Activated B cell treated with CpG ODN at 0.5 μM for 24 hours (primary cell): ENCODE measurements around the gene TGFBR1. TPM values are rescaled to one million over a fixed set of nuclear protein-coding genes. Genes with fewer than 3 reads are reported as not detected.

ENCODE experiments used
- ATAC-seq: fragments of 200-7000 bp; cut with Tn5 transposase; one replicate; pipeline ENCODE4 v1.10.0; 2021; ENCODE audit warnings: low read depth, mild to moderate bottlenecking, moderate library complexity
- CTCF ChIA-PET: fragments of 350-600 bp; sonication (Branson Sonifier 250); formaldehyde crosslinking; loops from one replicate; lab custom pipeline; 2021; ENCODE audit warnings: antibody characterized with exemption; lab: Charles Lee
- POLR2A ChIA-PET: fragments of 350-600 bp; sonication (Branson Sonifier 250); formaldehyde crosslinking; loops from one replicate; lab custom pipeline; 2021; ENCODE audit warnings: antibody characterized with exemption; lab: Charles Lee
- DNase-seq: peaks from one replicate; pipeline ENCODE4 v3.0.0; 2022
- H3K27ac Mint-ChIP-seq: one replicate; pipeline ENCODE4 v1.8.0; 2020; ENCODE audit warnings: mixed read lengths
- H3K27me3 Mint-ChIP-seq: one replicate; pipeline ENCODE4 v1.8.0; 2021; ENCODE audit warnings: mixed read lengths
- H3K36me3 Mint-ChIP-seq: one replicate; pipeline ENCODE4 v1.8.0; 2021; ENCODE audit warnings: low read depth, mixed read lengths
- H3K4me1 Mint-ChIP-seq: one replicate; pipeline ENCODE4 v1.8.0; 2021; ENCODE audit warnings: mixed read lengths
- H3K4me3 Mint-ChIP-seq: one replicate; pipeline ENCODE4 v1.8.0; 2020; ENCODE audit warnings: mild to moderate bottlenecking, mixed read lengths
- H3K9me3 Mint-ChIP-seq: one replicate; pipeline ENCODE4 v1.8.0; 2020; ENCODE audit warnings: mixed read lengths
- CTCF ChIP-seq: fragments of 200-600 bp; IDR thresholded peaks from one replicate; pipeline ENCODE4 v1.8.0; 2022; ENCODE audit warnings: antibody characterized with exemption, mild to moderate bottlenecking
- intact Hi-C: fragments of 100-400 bp; cut with micrococcal nuclease; formaldehyde crosslinking; loops from one replicate; pipeline ENCODE4 v1.15.1; 2024
- total RNA-seq: library from RNA; stranded (reverse); gene quantifications from 2 replicates; pipeline ENCODE4 v1.2.3, GENCODE V29; 2022

Gene TGFBR1
- total RNA-seq, 1 donor from 2014 or later: 65.3 TPM

- DNase-seq (no peak), ATAC-seq (no peak)
- Mint-ChIP-seq H3K4me1 (peaks cover 8% of the 10 kb centered on the region), H3K36me3 (no peaks in the 10 kb centered on the region), H3K27me3 (no peaks in the 10 kb centered on the region), H3K4me3 (no peak overlapping the region), H3K27ac (no peak overlapping the region), H3K9me3 (no peaks in the 10 kb centered on the region)
- no peak for TF ChIP-seq CTCF
- ChIA-PET POLR2A (interaction anchor here (0.8 kb wide), 1 partner anchor 26 kb away, joined by 4 read pairs; no protein-coding TSS in a partner anchor), CTCF (no interaction called here)
- intact Hi-C loops: no loop called here
Observed at GRCh38 chr9:99158629-99159028, 53.7 kb downstream of the TGFBR1 start.

GRCh38 chr9:99160173-99160572, 55.3 kb downstream of the TGFBR1 start:
- ATAC-seq (no peak), DNase-seq (no peak)
- no peak overlapping the region for H3K27ac Mint-ChIP-seq
- CTCF ChIA-PET: interaction anchor here (1.2 to 2.2 kb wide), 4 partner anchors 25 to 1165 kb away, joined by 3 to 13 read pairs (median 5); no protein-coding TSS in a partner anchor
- intact Hi-C loops: loop anchor here (5.0 kb wide), 4 partner anchors 352 to 1277 kb away; partner anchors contain the start of gene NR4A3
- no peak overlapping the region for H3K4me3 Mint-ChIP-seq
- H3K36me3 Mint-ChIP-seq: no peaks in the 10 kb centered on the region
- no peaks in the 10 kb centered on the region for H3K27me3 Mint-ChIP-seq
- POLR2A ChIA-PET: interaction anchor here (1.1 to 1.2 kb wide), 3 partner anchors 18 to 62 kb away, joined by 3 to 4 read pairs (median 4); partner anchors contain the start of genes ALG2 and SEC61B
- no peak for TF ChIP-seq CTCF
- H3K4me1 Mint-ChIP-seq: peaks cover 23% of the 10 kb centered on the region
- no peaks in the 10 kb centered on the region for H3K9me3 Mint-ChIP-seq

- H3K36me3 Mint-ChIP-seq: no peaks in the 10 kb centered on the region
- no peaks in the 10 kb centered on the region for H3K27me3 Mint-ChIP-seq
- TF ChIP-seq CTCF: peak; percentile 22
- ATAC-seq (peak; percentile 55), DNase-seq (no peak)
- peaks cover 45% of the 10 kb centered on the region for H3K4me1 Mint-ChIP-seq
- no peaks in the 10 kb centered on the region for H3K9me3 Mint-ChIP-seq
- CTCF ChIA-PET: interaction anchor here (0.6 to 6.4 kb wide), 17 partner anchors 9 to 1163 kb away, joined by 3 to 120 read pairs (median 7); partner anchors contain the start of genes ALG2, NR4A3 and SEC61B
- H3K27ac Mint-ChIP-seq: peak overlapping the region; percentile 66
- intact Hi-C loops: loop anchor here (1.0 to 5.0 kb wide), 12 partner anchors 21 to 1274 kb away; partner anchors contain the start of genes NR4A3 and SEC61B
- POLR2A ChIA-PET: interaction anchor here (0.5 to 6.9 kb wide), 6 partner anchors 20 to 659 kb away, joined by 3 to 157 read pairs (median 4); partner anchors contain the start of genes ALG2, NR4A3 and SEC61B
- no peak overlapping the region for H3K4me3 Mint-ChIP-seq
Observed at GRCh38 chr9:99162759-99163364, 57.9 kb downstream of the TGFBR1 start.

- POLR2A ChIA-PET: interaction anchor here (1.0 to 6.9 kb wide), 3 partner anchors 11 to 1186 kb away, joined by 3 to 157 read pairs (median 63); no protein-coding TSS in a partner anchor
- intact Hi-C loops: no loop called here
- no peak for DNase-seq
- no peaks in the 10 kb centered on the region for H3K27me3 Mint-ChIP-seq
- no peak for TF ChIP-seq CTCF
- no peaks in the 10 kb centered on the region for H3K9me3 Mint-ChIP-seq
- H3K36me3 Mint-ChIP-seq: no peaks in the 10 kb centered on the region
- peak overlapping the region; percentile 13 for H3K4me3 Mint-ChIP-seq
- peaks cover 58% of the 10 kb centered on the region for H3K4me1 Mint-ChIP-seq
- peak overlapping the region; percentile 79 for H3K27ac Mint-ChIP-seq
- no peak for ATAC-seq
- CTCF ChIA-PET: interaction anchor here (2.5 to 6.4 kb wide), 2 partner anchors 12 to 18 kb away, joined by 9 to 120 read pairs; no protein-coding TSS in a partner anchor
Observed at GRCh38 chr9:99166149-99166548, 61.2 kb downstream of the TGFBR1 start.

GRCh38 chr9:99167119-99167518, 62.2 kb downstream of the TGFBR1 start:
- H3K27ac Mint-ChIP-seq: peak overlapping the region; percentile 78
- H3K4me1 Mint-ChIP-seq: peaks cover 58% of the 10 kb centered on the region
- TF ChIP-seq CTCF: no peak
- H3K27me3 Mint-ChIP-seq: no peaks in the 10 kb centered on the region
- DNase-seq (no peak), ATAC-seq (no peak)
- CTCF ChIA-PET: interaction anchor here (1.0 to 6.4 kb wide), 6 partner anchors 11 to 1158 kb away, joined by 3 to 120 read pairs (median 5); no protein-coding TSS in a partner anchor
- POLR2A ChIA-PET: interaction anchor here (0.8 to 6.9 kb wide), 8 partner anchors 10 to 1185 kb away, joined by 3 to 157 read pairs (median 4); partner anchors contain the start of genes ALG2 and SEC61B
- intact Hi-C loops: loop anchor here (1.0 kb wide), 1 partner anchor 17 kb away; no protein-coding TSS in a partner anchor
- H3K9me3 Mint-ChIP-seq: no peaks in the 10 kb centered on the region
- H3K4me3 Mint-ChIP-seq: no peak overlapping the region
- H3K36me3 Mint-ChIP-seq: no peaks in the 10 kb centered on the region
